ENCODE results near the gene PARP8. TPM values are rescaled to one million over a fixed set of nuclear protein-coding genes. Genes with fewer than 3 reads are reported as not detected.

The PARP8 gene
- total RNA-seq, 1 donor = 30.8 TPM

DNA sequence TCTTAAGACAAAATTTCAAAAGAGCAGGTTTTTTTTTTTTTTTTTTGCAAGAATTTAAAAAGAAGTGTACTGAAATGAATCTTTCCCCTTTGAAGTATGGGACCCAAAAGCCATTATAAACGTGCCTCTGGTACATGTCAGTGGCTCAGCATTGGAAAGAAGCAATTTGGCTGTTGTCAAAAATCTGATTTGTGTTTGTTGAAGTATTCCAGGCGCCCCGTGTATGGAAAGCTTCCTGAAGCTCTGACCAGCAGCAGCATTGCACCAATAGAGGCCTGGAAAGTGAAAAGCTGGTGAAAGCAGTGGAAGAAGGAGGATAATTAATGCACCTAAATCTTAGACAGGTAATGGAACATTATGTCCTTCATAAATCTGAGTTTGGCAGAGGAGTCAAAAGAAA lies 215.0 kb downstream of the PARP8 start:
- Histone ChIP-seq H3K4me2 (ENCODE audit: insufficient read depth, low read length) (no peak overlapping the region), H3K36me3 (ENCODE audit: insufficient read depth, low read length) (no peaks in the 10 kb centered on the region), H3K4me1 (ENCODE audit: insufficient read depth, low read length) (no peaks in the 10 kb centered on the region), H3K4me3 (ENCODE audit: insufficient read depth, low read length) (no peak overlapping the region), H3K27me3 (ENCODE audit: insufficient read depth, low read length) (no peaks in the 10 kb centered on the region), H4K20me1 (ENCODE audit: insufficient read depth, low read length) (no peaks in the 10 kb centered on the region), H2AFZ (ENCODE audit: low read length) (no peak overlapping the region), H3K27ac (ENCODE audit: low read depth, low read length) (no peak overlapping the region), H3K9me3 (ENCODE audit: low read depth, low read length) (no peaks in the 10 kb centered on the region), H3K79me2 (ENCODE audit: insufficient read depth, low read length) (no peaks in the 10 kb centered on the region)
- DNase-seq (ENCODE audit: insufficient read length, low spot score, missing footprints) = no peak
- TF ChIP-seq, protein P1, sequence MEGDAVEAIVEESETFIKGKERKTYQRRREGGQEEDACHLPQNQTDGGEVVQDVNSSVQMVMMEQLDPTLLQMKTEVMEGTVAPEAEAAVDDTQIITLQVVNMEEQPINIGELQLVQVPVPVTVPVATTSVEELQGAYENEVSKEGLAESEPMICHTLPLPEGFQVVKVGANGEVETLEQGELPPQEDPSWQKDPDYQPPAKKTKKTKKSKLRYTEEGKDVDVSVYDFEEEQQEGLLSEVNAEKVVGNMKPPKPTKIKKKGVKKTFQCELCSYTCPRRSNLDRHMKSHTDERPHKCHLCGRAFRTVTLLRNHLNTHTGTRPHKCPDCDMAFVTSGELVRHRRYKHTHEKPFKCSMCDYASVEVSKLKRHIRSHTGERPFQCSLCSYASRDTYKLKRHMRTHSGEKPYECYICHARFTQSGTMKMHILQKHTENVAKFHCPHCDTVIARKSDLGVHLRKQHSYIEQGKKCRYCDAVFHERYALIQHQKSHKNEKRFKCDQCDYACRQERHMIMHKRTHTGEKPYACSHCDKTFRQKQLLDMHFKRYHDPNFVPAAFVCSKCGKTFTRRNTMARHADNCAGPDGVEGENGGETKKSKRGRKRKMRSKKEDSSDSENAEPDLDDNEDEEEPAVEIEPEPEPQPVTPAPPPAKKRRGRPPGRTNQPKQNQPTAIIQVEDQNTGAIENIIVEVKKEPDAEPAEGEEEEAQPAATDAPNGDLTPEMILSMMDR (IDR thresholded peaks at IDR 0.05; ENCODE audit: extremely low read depth, low read depth, low read length) = no peak

GRCh38 chr5:50886657-50887345 lies 220.4 kb downstream of the PARP8 start:
- no peak for DNase-seq (ENCODE audit: insufficient read length, low spot score, missing footprints)
- Histone ChIP-seq H3K9me3 (ENCODE audit: low read depth, low read length) (no peaks in the 10 kb centered on the region), H3K4me3 (ENCODE audit: insufficient read depth, low read length) (no peak overlapping the region), H3K4me2 (ENCODE audit: insufficient read depth, low read length) (no peak overlapping the region), H3K79me2 (ENCODE audit: insufficient read depth, low read length) (no peaks in the 10 kb centered on the region), H3K4me1 (ENCODE audit: insufficient read depth, low read length) (no peaks in the 10 kb centered on the region), H4K20me1 (ENCODE audit: insufficient read depth, low read length) (no peaks in the 10 kb centered on the region), H3K36me3 (ENCODE audit: insufficient read depth, low read length) (no peaks in the 10 kb centered on the region), H3K27ac (ENCODE audit: low read depth, low read length) (no peak overlapping the region), H2AFZ (ENCODE audit: low read length) (no peak overlapping the region), H3K27me3 (ENCODE audit: insufficient read depth, low read length) (no peaks in the 10 kb centered on the region)
- TF ChIP-seq, protein P1 (IDR thresholded peaks at IDR 0.05; ENCODE audit: extremely low read depth, low read depth, low read length) = no peak

- Histone ChIP-seq H2AFZ (ENCODE audit: low read length) (no peak overlapping the region), H3K27me3 (ENCODE audit: insufficient read depth, low read length) (no peaks in the 10 kb centered on the region), H3K9me3 (ENCODE audit: low read depth, low read length) (no peaks in the 10 kb centered on the region), H4K20me1 (ENCODE audit: insufficient read depth, low read length) (no peaks in the 10 kb centered on the region), H3K4me3 (ENCODE audit: insufficient read depth, low read length) (no peak overlapping the region), H3K4me1 (ENCODE audit: insufficient read depth, low read length) (no peaks in the 10 kb centered on the region), H3K27ac (ENCODE audit: low read depth, low read length) (no peak overlapping the region), H3K79me2 (ENCODE audit: insufficient read depth, low read length) (no peaks in the 10 kb centered on the region), H3K36me3 (ENCODE audit: insufficient read depth, low read length) (no peaks in the 10 kb centered on the region), H3K4me2 (ENCODE audit: insufficient read depth, low read length) (no peak overlapping the region)
- no peak for DNase-seq (ENCODE audit: insufficient read length, low spot score, missing footprints)
- TF ChIP-seq, protein P1 (IDR thresholded peaks at IDR 0.05; ENCODE audit: extremely low read depth, low read depth, low read length) = no peak
Observed at GRCh38 chr5:50887889-50888633, 221.6 kb downstream of the PARP8 start.

DNA sequence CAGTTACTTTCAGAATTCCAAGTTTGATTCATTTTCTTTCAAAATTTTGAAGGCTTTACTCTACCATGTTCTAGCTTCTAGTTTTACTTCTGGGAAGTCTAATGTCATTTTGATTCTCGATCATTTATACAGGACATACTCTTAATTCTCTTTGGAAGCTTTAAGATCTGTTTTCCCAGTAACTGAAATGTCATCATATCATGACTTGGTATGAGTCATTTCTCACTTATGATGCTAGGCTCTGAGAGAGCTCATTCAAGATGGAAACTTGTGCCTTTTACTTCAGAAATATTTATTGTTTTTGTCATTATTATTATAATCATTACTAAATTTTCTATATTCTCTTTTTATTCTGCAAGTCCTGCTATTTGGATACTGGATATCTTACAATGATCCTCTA lies 222.3 kb downstream of the PARP8 start:
- Histone ChIP-seq H4K20me1 (ENCODE audit: insufficient read depth, low read length) (no peaks in the 10 kb centered on the region), H3K4me3 (ENCODE audit: insufficient read depth, low read length) (no peak overlapping the region), H3K27ac (ENCODE audit: low read depth, low read length) (no peak overlapping the region), H3K27me3 (ENCODE audit: insufficient read depth, low read length) (no peaks in the 10 kb centered on the region), H3K4me1 (ENCODE audit: insufficient read depth, low read length) (no peaks in the 10 kb centered on the region), H3K36me3 (ENCODE audit: insufficient read depth, low read length) (no peaks in the 10 kb centered on the region), H2AFZ (ENCODE audit: low read length) (no peak overlapping the region), H3K9me3 (ENCODE audit: low read depth, low read length) (no peaks in the 10 kb centered on the region), H3K4me2 (ENCODE audit: insufficient read depth, low read length) (no peak overlapping the region), H3K79me2 (ENCODE audit: insufficient read depth, low read length) (no peaks in the 10 kb centered on the region)
- TF ChIP-seq, protein P1 (IDR thresholded peaks at IDR 0.05; ENCODE audit: extremely low read depth, low read depth, low read length) = no peak
- peak; percentile 60 for DNase-seq (ENCODE audit: insufficient read length, low spot score, missing footprints)

Measured in osteoblast (primary cell).